Measurements from ENCODE around the gene PPP1R14B. TPM values are rescaled to one million over a fixed set of nuclear protein-coding genes. Genes with fewer than 3 reads are reported as not detected.

Gene PPP1R14B
- total and polyA plus RNA-seq, 2 of the 13 experiments (the other 11 are each of a cell fraction or from before 2014, with no cell fraction given) = 110 to 148 TPM

DNA sequence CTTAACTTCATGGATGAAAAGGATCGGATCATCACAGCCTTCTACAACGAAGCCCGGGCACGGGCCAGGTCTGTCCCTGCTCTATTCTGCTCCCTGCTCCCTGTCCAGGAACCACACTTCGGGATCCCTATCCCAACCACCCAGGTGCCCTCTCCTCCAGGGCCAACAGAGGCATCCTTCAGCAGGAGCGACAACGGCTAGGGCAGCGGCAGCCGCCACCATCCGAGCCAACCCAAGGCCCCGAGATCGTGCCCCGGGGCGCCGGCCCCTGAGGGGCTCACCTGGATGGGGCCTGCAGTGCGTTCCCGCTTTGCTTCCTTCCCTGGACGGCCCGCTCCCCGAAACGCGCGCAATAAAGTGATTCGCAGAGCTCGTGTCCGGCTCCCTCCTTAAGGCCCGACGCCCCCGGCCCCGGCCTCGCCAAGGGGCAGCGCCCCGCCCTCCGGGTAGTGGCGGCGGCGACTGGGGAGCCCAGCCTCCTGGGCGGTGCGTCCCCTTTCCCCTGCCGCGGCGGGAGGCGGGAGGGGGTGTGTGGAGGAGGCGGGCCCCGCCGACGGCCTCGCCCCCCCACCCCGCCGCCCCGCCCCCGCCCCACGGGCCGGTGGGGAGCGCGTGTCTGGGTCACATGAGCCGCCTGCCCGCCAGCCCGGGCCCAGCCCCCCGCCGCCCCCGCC lies 12.7 kb downstream of the PPP1R14B start, which contains the start of gene VEGFB (continued):
- TF ChIP-seq, protein P1, sequence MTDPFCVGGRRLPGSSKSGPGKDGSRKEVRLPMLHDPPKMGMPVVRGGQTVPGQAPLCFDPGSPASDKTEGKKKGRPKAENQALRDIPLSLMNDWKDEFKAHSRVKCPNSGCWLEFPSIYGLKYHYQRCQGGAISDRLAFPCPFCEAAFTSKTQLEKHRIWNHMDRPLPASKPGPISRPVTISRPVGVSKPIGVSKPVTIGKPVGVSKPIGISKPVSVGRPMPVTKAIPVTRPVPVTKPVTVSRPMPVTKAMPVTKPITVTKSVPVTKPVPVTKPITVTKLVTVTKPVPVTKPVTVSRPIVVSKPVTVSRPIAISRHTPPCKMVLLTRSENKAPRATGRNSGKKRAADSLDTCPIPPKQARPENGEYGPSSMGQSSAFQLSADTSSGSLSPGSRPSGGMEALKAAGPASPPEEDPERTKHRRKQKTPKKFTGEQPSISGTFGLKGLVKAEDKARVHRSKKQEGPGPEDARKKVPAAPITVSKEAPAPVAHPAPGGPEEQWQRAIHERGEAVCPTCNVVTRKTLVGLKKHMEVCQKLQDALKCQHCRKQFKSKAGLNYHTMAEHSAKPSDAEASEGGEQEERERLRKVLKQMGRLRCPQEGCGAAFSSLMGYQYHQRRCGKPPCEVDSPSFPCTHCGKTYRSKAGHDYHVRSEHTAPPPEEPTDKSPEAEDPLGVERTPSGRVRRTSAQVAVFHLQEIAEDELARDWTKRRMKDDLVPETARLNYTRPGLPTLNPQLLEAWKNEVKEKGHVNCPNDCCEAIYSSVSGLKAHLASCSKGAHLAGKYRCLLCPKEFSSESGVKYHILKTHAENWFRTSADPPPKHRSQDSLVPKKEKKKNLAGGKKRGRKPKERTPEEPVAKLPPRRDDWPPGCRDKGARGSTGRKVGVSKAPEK (CRISPR knock-in tag; IDR thresholded peaks at IDR 0.05; ENCODE audit: borderline replicate concordance) = no peak
- TF ChIP-seq FOXP1 (IDR thresholded peaks at IDR 0.05) = no peak
- no peak for TF ChIP-seq FOXP1 (CRISPR knock-in tag; IDR thresholded peaks at IDR 0.05)
- no peak for TF ChIP-seq SOX6 (IDR thresholded peaks at IDR 0.05)
- TF ChIP-seq SOX6 (CRISPR knock-in tag; IDR thresholded peaks at IDR 0.05) = no peak
- no peak for TF ChIP-seq ZNF562 (CRISPR knock-in tag; IDR thresholded peaks at IDR 0.05; ENCODE audit: borderline replicate concordance)
- TF ChIP-seq, protein P2, sequence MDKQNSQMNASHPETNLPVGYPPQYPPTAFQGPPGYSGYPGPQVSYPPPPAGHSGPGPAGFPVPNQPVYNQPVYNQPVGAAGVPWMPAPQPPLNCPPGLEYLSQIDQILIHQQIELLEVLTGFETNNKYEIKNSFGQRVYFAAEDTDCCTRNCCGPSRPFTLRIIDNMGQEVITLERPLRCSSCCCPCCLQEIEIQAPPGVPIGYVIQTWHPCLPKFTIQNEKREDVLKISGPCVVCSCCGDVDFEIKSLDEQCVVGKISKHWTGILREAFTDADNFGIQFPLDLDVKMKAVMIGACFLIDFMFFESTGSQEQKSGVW (CRISPR knock-in tag; IDR thresholded peaks at IDR 0.05; ENCODE audit: borderline replicate concordance) = no peak
- TF ChIP-seq BHLHE40 (IDR thresholded peaks at IDR 0.05; ENCODE audit: low read length) = no peak
- peak; percentile 24; the same call in 1 of the 2 replicates for TF ChIP-seq PITX1 (CRISPR knock-in tag; IDR thresholded peaks at IDR 0.05)
- TF ChIP-seq ADNP (CRISPR knock-in tag; IDR thresholded peaks at IDR 0.05) = no peak
- TF ChIP-seq, protein P3, sequence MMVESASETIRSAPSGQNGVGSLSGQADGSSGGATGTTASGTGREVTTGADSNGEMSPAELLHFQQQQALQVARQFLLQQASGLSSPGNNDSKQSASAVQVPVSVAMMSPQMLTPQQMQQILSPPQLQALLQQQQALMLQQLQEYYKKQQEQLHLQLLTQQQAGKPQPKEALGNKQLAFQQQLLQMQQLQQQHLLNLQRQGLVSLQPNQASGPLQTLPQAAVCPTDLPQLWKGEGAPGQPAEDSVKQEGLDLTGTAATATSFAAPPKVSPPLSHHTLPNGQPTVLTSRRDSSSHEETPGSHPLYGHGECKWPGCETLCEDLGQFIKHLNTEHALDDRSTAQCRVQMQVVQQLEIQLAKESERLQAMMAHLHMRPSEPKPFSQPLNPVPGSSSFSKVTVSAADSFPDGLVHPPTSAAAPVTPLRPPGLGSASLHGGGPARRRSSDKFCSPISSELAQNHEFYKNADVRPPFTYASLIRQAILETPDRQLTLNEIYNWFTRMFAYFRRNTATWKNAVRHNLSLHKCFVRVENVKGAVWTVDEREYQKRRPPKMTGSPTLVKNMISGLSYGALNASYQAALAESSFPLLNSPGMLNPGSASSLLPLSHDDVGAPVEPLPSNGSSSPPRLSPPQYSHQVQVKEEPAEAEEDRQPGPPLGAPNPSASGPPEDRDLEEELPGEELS (CRISPR knock-in tag; IDR thresholded peaks at IDR 0.05) = no peak
- no peak for TF ChIP-seq SMARCC2 (IDR thresholded peaks at IDR 0.05)
- TF ChIP-seq, protein P4, sequence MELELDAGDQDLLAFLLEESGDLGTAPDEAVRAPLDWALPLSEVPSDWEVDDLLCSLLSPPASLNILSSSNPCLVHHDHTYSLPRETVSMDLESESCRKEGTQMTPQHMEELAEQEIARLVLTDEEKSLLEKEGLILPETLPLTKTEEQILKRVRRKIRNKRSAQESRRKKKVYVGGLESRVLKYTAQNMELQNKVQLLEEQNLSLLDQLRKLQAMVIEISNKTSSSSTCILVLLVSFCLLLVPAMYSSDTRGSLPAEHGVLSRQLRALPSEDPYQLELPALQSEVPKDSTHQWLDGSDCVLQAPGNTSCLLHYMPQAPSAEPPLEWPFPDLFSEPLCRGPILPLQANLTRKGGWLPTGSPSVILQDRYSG (CRISPR knock-in tag; IDR thresholded peaks at IDR 0.05) = no peak
- TF ChIP-seq POLR2G (IDR thresholded peaks at IDR 0.05; ENCODE audit: low read depth, low read length) = no peak; the same call in 1 of the 2 replicates
- TF ChIP-seq, protein P5, sequence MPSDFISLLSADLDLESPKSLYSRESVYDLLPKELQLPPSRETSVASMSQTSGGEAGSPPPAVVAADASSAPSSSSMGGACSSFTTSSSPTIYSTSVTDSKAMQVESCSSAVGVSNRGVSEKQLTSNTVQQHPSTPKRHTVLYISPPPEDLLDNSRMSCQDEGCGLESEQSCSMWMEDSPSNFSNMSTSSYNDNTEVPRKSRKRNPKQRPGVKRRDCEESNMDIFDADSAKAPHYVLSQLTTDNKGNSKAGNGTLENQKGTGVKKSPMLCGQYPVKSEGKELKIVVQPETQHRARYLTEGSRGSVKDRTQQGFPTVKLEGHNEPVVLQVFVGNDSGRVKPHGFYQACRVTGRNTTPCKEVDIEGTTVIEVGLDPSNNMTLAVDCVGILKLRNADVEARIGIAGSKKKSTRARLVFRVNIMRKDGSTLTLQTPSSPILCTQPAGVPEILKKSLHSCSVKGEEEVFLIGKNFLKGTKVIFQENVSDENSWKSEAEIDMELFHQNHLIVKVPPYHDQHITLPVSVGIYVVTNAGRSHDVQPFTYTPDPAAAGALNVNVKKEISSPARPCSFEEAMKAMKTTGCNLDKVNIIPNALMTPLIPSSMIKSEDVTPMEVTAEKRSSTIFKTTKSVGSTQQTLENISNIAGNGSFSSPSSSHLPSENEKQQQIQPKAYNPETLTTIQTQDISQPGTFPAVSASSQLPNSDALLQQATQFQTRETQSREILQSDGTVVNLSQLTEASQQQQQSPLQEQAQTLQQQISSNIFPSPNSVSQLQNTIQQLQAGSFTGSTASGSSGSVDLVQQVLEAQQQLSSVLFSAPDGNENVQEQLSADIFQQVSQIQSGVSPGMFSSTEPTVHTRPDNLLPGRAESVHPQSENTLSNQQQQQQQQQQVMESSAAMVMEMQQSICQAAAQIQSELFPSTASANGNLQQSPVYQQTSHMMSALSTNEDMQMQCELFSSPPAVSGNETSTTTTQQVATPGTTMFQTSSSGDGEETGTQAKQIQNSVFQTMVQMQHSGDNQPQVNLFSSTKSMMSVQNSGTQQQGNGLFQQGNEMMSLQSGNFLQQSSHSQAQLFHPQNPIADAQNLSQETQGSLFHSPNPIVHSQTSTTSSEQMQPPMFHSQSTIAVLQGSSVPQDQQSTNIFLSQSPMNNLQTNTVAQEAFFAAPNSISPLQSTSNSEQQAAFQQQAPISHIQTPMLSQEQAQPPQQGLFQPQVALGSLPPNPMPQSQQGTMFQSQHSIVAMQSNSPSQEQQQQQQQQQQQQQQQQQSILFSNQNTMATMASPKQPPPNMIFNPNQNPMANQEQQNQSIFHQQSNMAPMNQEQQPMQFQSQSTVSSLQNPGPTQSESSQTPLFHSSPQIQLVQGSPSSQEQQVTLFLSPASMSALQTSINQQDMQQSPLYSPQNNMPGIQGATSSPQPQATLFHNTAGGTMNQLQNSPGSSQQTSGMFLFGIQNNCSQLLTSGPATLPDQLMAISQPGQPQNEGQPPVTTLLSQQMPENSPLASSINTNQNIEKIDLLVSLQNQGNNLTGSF (CRISPR knock-in tag; IDR thresholded peaks at IDR 0.05) = no peak
- no peak for TF ChIP-seq ZNF44 (CRISPR knock-in tag; IDR thresholded peaks at IDR 0.05)
- no peak for TF ChIP-seq RBM22 (optimal IDR thresholded peaks at IDR 0.05; ENCODE audit: low read length)
- TF ChIP-seq ZNF382 (CRISPR knock-in tag; IDR thresholded peaks at IDR 0.05; ENCODE audit: borderline replicate concordance) = no peak
- no peak for TF ChIP-seq WIZ (CRISPR knock-in tag; IDR thresholded peaks at IDR 0.05)
- no peak for TF ChIP-seq MIER2 (CRISPR knock-in tag; IDR thresholded peaks at IDR 0.05)

Measured in HepG2 (cell line).